K562 (cell line): ENCODE data around the gene EHMT2. TPM values are rescaled to one million over a fixed set of nuclear protein-coding genes. Genes with fewer than 3 reads are reported as not detected.

Source experiments
- ATAC-seq: fragments of 200-7000 bp; cut with Tn5 transposase; 3 replicates; pipeline ENCODE4 v1.9.1; 2020; ENCODE audit warnings: moderate library complexity
- BruUV-seq: library from RNA; stranded (reverse); fragments of 400-500 nt; replicated peaks from 2 replicates; lab custom pipeline; 2021; lab: Mats Ljungman, UMichigan
- CTCF ChIA-PET: fragments of 300-600 bp; formaldehyde crosslinking; extraction: SDS; loops from one replicate; lab custom pipeline; 2021; ENCODE audit warnings: low intra/inter-chr PET ratio; lab: Yijun Ruan, JAX
- POLR2A ChIA-PET: fragments of 300-600, 350-650 bp; sonication (Branson Sonifier 250); formaldehyde crosslinking; extraction: SDS; loops from one replicate; lab custom pipeline; 2021; ENCODE audit warnings: antibody characterized with exemption, inconsistent platforms; lab: Yijun Ruan, JAX
- DNase-seq, 4 experiments: peaks; one replicate each; pipeline versions ENCODE4 v3.0.0 to v3.0.0-alpha.2; 2011 to 2018; ENCODE audit warnings: low spot score in 3 of 4, mixed read lengths in 3 of 4; ENCODE audit errors: extremely low read depth in 1 of 4
- FAIRE-seq: peaks from 2 replicates; lab custom pipeline; 2011; peaks lifted over from hg19 to GRCh38; lab: Jason Lieb, UNC
- H2AFZ ChIP-seq: 2 replicates; pipeline ENCODE4 v1.6.0; 2011; ENCODE audit warnings: low read depth, low read length, control low read depth, inconsistent platforms
- H3K27ac ChIP-seq: fragments of 200-600 bp; 3 replicates; pipeline ENCODE4 v1.8.0; 2011; ENCODE audit warnings: low read depth, mild to moderate bottlenecking, control low read depth, inconsistent platforms, low read length, moderate library complexity, mixed read lengths; ENCODE audit errors: extremely low read depth
- H3K27me3 ChIP-seq, 2 experiments: fragments of 300-600 bp in 1 of 2; 2 replicates in 1 of 2; 3 replicates in 1 of 2; pipeline versions ENCODE4 v1.6.0 to v1.8.0; 2011; ENCODE audit warnings: inconsistent platforms in 2 of 2, low read length in 2 of 2, mild to moderate bottlenecking in 1 of 2, mixed read lengths in 1 of 2, moderate library complexity in 1 of 2; ENCODE audit not compliant: control insufficient read depth in 2 of 2, insufficient read depth in 2 of 2
- H3K36me3 ChIP-seq: fragments of 300-600 bp; 3 replicates; pipeline ENCODE4 v1.8.0; 2011; ENCODE audit warnings: mild to moderate bottlenecking, low read length, inconsistent platforms; ENCODE audit not compliant: control insufficient read depth, insufficient read depth
- H3K4me1 ChIP-seq, 2 experiments: fragments of 200-600 bp in 1 of 2; replicated peaks in 1 of 2; 2 replicates in 1 of 2; 3 replicates in 1 of 2; pipeline versions ENCODE4 v1.5.1 to v1.8.0; 2011; ENCODE audit warnings: inconsistent platforms in 2 of 2, low read length in 2 of 2, mild to moderate bottlenecking in 1 of 2, mixed read lengths in 1 of 2, moderate library complexity in 1 of 2; ENCODE audit not compliant: control insufficient read depth in 2 of 2, insufficient read depth in 2 of 2
- H3K4me2 ChIP-seq: 2 replicates; pipeline ENCODE4 v1.6.1; 2011; ENCODE audit warnings: low read length, control low read depth, inconsistent platforms, mixed read lengths; ENCODE audit not compliant: insufficient read depth
- H3K4me3 ChIP-seq: fragments of 200-600 bp; sonication (generic), shearing (Covaris generic); 2 replicates; pipeline ENCODE4 v1.5.1; 2016; ENCODE audit warnings: control low read depth, inconsistent platforms
- H3K79me2 ChIP-seq: fragments of 200-600 bp; 3 replicates; pipeline ENCODE4 v1.8.0; 2011; ENCODE audit warnings: low read length, inconsistent platforms; ENCODE audit not compliant: control insufficient read depth, insufficient read depth
- H3K9ac ChIP-seq, 2 experiments: 2 replicates each; pipeline versions ENCODE4 v1.6.0 to v1.6.1; 2011; ENCODE audit warnings: low read depth in 2 of 2, low read length in 2 of 2, control low read depth in 1 of 2, inconsistent platforms in 1 of 2, mild to moderate bottlenecking in 1 of 2, mixed read lengths in 1 of 2; ENCODE audit not compliant: insufficient read depth in 1 of 2
- H3K9me1 ChIP-seq: one replicate; pipeline ENCODE4 v1.6.0; 2011; ENCODE audit warnings: inconsistent platforms, mild to moderate bottlenecking, low read length, moderate library complexity; ENCODE audit not compliant: control insufficient read depth, insufficient read depth
- H3K9me3 ChIP-seq: replicated peaks from 2 replicates; pipeline ENCODE4 v1.5.1; 2011; ENCODE audit warnings: low read depth, low read length, inconsistent platforms; ENCODE audit not compliant: control insufficient read depth, insufficient read depth
- H4K20me1 ChIP-seq: replicated peaks from 2 replicates; pipeline ENCODE4 v1.6.1; 2011; ENCODE audit warnings: low read length, inconsistent platforms, mixed read lengths; ENCODE audit not compliant: control insufficient read depth, insufficient read depth
- NFIC ChIP-seq: fragments of 450-650 bp; IDR thresholded peaks from 2 replicates; pipeline ENCODE4 v1.6.1; 2017; ENCODE audit warnings: mild to moderate bottlenecking, inconsistent platforms
- PHF8 ChIP-seq: fragments of 200-600 bp; sonication (generic); IDR thresholded peaks from 2 replicates; pipeline ENCODE4 v1.6.1; 2012; ENCODE audit warnings: mixed run types, mild to moderate bottlenecking, inconsistent platforms, low read length, moderate library complexity, borderline replicate concordance
- PKNOX1 ChIP-seq: fragments of 450-650 bp; IDR thresholded peaks from 2 replicates; pipeline ENCODE4 v1.6.1; 2016
- RB1 ChIP-seq: fragments of 450-650 bp; IDR thresholded peaks from 2 replicates; pipeline ENCODE4 v1.6.1; 2017; ENCODE audit warnings: low read depth, mild to moderate bottlenecking
- RBM39 ChIP-seq: fragments of 200-400 bp; formaldehyde crosslinking; optimal IDR thresholded peaks from 2 replicates; pipeline ENCODE3; 2018; ENCODE audit warnings: low read depth, low read length
- SNRNP70 ChIP-seq: fragments of 200-400 bp; formaldehyde crosslinking; optimal IDR thresholded peaks from 2 replicates; pipeline ENCODE3; 2017; ENCODE audit warnings: low read depth, low read length
- ZBTB7A ChIP-seq: IDR thresholded peaks from 2 replicates; pipeline ENCODE4 v1.6.1; 2011; ENCODE audit warnings: low read depth, mild to moderate bottlenecking, low read length, moderate library complexity, borderline replicate concordance; ENCODE audit not compliant: control insufficient read depth
- ZNF133 ChIP-seq: fragments of 250-450 bp; sonication (Bioruptor Pico); IDR thresholded peaks from 2 replicates; pipeline ENCODE4 v1.4.0; 2020; ENCODE audit warnings: mild to moderate bottlenecking
- ZNF263 ChIP-seq: sonication (generic); formaldehyde crosslinking; IDR thresholded peaks from 2 replicates; pipeline ENCODE4 v1.8.0; 2022; ENCODE audit warnings: mild to moderate bottlenecking, missing genetic modification reagents, borderline replicate concordance
- WGBS: fragments of 100-300 bp; shearing (Covaris generic); methylation state at CpG from one replicate; pipeline ENCODE4 v1.1.6; 2016; ENCODE audit warnings: low coverage, mixed read lengths; ENCODE audit not compliant: insufficient coverage; ENCODE audit errors: missing lambda C conversion rate; 5-methylcytosine and 5-hydroxymethylcytosine counted together
- in situ Hi-C: fragments of 300-500 bp; cut with MboI; formaldehyde crosslinking; loops from 4 replicates; pipeline ENCODE4 v1.15.0; 2018; ENCODE audit warnings: inconsistent platforms, mixed read lengths
- intact Hi-C: fragments of 100-400 bp; cut with micrococcal nuclease; formaldehyde crosslinking; loops from 2 replicates; pipeline ENCODE4 v1.14.2; 2022
- polyA plus RNA-seq, 8 experiments: library from polyadenylated mRNA; depleted of rRNA in 4 of 8; stranded (reverse) in 5 of 8; unstranded in 3 of 8; fragments of >200 nt; fragmentation: Nextera tagmentation in 2 of 8; fragmentation: Illumina TruSeq in 1 of 8; extraction: Ambion mirVana in 2 of 8; extraction: Trizol in 1 of 8; gene quantifications; 2 replicates each; pipeline versions ENCODE4 v1.2.1 to v1.2.3, GENCODE V29; 2011 to 2014; ENCODE audit warnings: inconsistent platforms in 1 of 8, missing spikeins in 1 of 8
- total RNA-seq, 7 experiments: library from RNA; depleted of rRNA in 6 of 7; stranded (reverse); fragments of >200 nt in 6 of 7; fragmentation: Illumina TruSeq in 2 of 7; extraction: Trizol in 2 of 7; gene quantifications; 2 replicates each; pipeline versions ENCODE4 v1.2.1 to v1.2.3, GENCODE V29; 2011 to 2021; ENCODE audit warnings: low replicate concordance in 1 of 7
- TF ChIP-seq, protein P1 (sequence below): fragments of 250-450 bp; sonication (Bioruptor Pico); IDR thresholded peaks from 2 replicates; pipeline ENCODE4 v1.5.0; 2022; ENCODE audit warnings: mild to moderate bottlenecking

Gene EHMT2
- total and polyA plus RNA-seq, 9 of the 15 experiments (the other 6 are each of a cell fraction or from before 2014, with no cell fraction given), result 2.1 to 63.8 (median 38.5) TPM

DNA sequence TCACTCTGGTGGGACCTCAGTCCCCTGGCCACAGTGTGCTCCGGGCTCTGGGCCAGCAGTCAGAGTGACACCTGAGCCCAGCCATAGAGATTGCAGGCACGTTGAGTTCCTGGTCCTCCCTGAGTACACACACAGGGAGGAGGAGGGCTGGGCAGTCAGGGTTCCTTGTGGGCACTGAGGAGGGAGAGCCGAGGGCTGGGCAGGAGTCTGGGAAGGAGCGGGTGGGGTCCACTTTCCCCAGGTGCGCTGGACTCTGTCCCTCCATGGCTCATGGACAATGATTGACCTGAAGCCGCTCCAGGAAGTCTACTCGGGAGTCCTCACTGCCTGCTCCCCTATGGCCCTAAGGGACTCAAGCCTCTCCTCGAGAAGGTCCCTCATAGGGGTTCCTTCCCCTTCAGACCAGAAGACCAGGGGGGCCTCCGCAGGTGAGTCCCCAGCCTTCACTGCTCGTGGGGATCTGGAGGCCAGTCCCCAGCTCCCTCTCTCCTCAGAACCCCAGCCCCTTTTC is 19.8 kb downstream of the EHMT2 start:
- FAIRE-seq (no peak), DNase-seq (peak in 1 of 4 experiments; percentile 26), ATAC-seq (peak; percentile 74)
- no peaks in the 10 kb centered on the region for H3K79me2 ChIP-seq
- H3K9ac ChIP-seq, result peak overlapping the region in 1 of 2 experiments; percentile 80; a peak in 2 of 4 replicates
- ChIA-PET CTCF (no interaction called here), POLR2A (no interaction called here)
- peaks cover 0 to 31% of the 10 kb centered on the region in 2 experiments; a peak in 3 of 5 replicates for H3K4me1 ChIP-seq
- no TSS peak for BruUV-seq
- no peak overlapping the region for H3K27ac ChIP-seq
- H3K4me3 ChIP-seq, result no peak overlapping the region
- TF ChIP-seq NFIC (peak; percentile 54; the same call in 1 of the 2 replicates), PKNOX1 (peak; percentile 90), PHF8 (no peak), RB1 (no peak), ZNF133 (CRISPR knock-in tag) (no peak), RBM39 (no peak), SNRNP70 (no peak), ZNF263 (CRISPR knock-in tag) (peak; percentile 80), ZBTB7A (0 out of 2 replicates have a peak, but pooled peaks have one; percentile 16)
- TF ChIP-seq, protein P1, sequence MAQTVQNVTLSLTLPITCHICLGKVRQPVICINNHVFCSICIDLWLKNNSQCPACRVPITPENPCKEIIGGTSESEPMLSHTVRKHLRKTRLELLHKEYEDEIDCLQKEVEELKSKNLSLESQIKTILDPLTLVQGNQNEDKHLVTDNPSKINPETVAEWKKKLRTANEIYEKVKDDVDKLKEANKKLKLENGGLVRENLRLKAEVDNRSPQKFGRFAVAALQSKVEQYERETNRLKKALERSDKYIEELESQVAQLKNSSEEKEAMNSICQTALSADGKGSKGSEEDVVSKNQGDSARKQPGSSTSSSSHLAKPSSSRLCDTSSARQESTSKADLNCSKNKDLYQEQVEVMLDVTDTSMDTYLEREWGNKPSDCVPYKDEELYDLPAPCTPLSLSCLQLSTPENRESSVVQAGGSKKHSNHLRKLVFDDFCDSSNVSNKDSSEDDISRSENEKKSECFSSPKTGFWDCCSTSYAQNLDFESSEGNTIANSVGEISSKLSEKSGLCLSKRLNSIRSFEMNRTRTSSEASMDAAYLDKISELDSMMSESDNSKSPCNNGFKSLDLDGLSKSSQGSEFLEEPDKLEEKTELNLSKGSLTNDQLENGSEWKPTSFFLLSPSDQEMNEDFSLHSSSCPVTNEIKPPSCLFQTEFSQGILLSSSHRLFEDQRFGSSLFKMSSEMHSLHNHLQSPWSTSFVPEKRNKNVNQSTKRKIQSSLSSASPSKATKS (CRISPR knock-in tag), result no peak
- no peaks in the 10 kb centered on the region for H3K9me3 ChIP-seq
- intact Hi-C loops (no loop called here), in situ Hi-C loops (no loop called here)
- no peaks in the 10 kb centered on the region for H4K20me1 ChIP-seq
- H2AFZ ChIP-seq, result peak overlapping the region; percentile 71; the same call in 1 of the 2 replicates
- no peaks in the 10 kb centered on the region for H3K27me3 ChIP-seq
- H3K9me1 ChIP-seq, result no peaks in the 10 kb centered on the region
- H3K4me2 ChIP-seq, result no peak overlapping the region
- H3K36me3 ChIP-seq, result peaks cover 30% of the 10 kb centered on the region; the same call in 2 of the 3 replicates
- 54% methylated on average over 10 of the region's 10 CpGs for WGBS
